ENCODE measurements around the gene VANGL1.

- TF ChIP-seq CTCF (conservative IDR thresholded peaks at IDR 0.05 in 1 of 2, IDR thresholded peaks at IDR 0.05 in 1 of 2; ENCODE audit: extremely low read depth in 1 of 2, insufficient read depth in 1 of 2, low read depth in 1 of 2, low read length in 2 of 2) (no peak), EZH2 (IDR thresholded peaks at IDR 0.05; ENCODE audit: borderline replicate concordance, low read length) (no peak)
Measured at GRCh38 chr1:115697619-115698018, 55.8 kb downstream of the VANGL1 start.
